SIG-M5 treated with dmso at 0.1 percent for 504 hours (cell line): ENCODE measurements around the gene FHIT.

ENCODE experiments used
- DNase-seq: peaks from one replicate; lab custom pipeline; 2025; ENCODE audit not compliant: unreplicated experiment; lab: John Stamatoyannopoulos, UW

Gene FHIT

GRCh38 chr3:60266444-60266843 lies 984.8 kb downstream of the FHIT start:
- no peak for DNase-seq

GRCh38 chr3:60263191-60263590 lies 988.1 kb downstream of the FHIT start:
- DNase-seq: no peak

- no peak for DNase-seq
These were observed 988.7 kb downstream of the FHIT start for GRCh38 chr3:60262546-60262945.

- DNase-seq: no peak
These were observed 990.7 kb downstream of the FHIT start for GRCh38 chr3:60260546-60260945.

GRCh38 chr3:60250810-60251209 lies 1000.4 kb downstream of the FHIT start:
- no peak for DNase-seq

GRCh38 chr3:60250206-60250605 lies 1001.0 kb downstream of the FHIT start:
- DNase-seq: no peak

- DNase-seq: no peak
These were observed 1004.9 kb downstream of the FHIT start for GRCh38 chr3:60246361-60246760.

GRCh38 chr3:60243456-60243855 lies 1007.8 kb downstream of the FHIT start:
- DNase-seq: no peak

- DNase-seq: no peak
These were observed 1010.8 kb downstream of the FHIT start for GRCh38 chr3:60240492-60240891.

- DNase-seq: no peak
These were observed 1012.7 kb downstream of the FHIT start for GRCh38 chr3:60238550-60238949.

- DNase-seq: no peak
These were observed 1021.8 kb downstream of the FHIT start for GRCh38 chr3:60229502-60229901.

- no peak for DNase-seq
These were observed 1022.4 kb downstream of the FHIT start for GRCh38 chr3:60228823-60229222.

GRCh38 chr3:60226912-60227311 lies 1024.3 kb downstream of the FHIT start:
- no peak for DNase-seq

GRCh38 chr3:60225848-60226247 lies 1025.4 kb downstream of the FHIT start:
- no peak for DNase-seq

- DNase-seq: no peak
These were observed 1030.5 kb downstream of the FHIT start for GRCh38 chr3:60220768-60221167.

- DNase-seq: no peak
These were observed 1031.8 kb downstream of the FHIT start for GRCh38 chr3:60219501-60219900.

GRCh38 chr3:60217156-60217911 lies 1033.9 kb downstream of the FHIT start:
- no peak for DNase-seq

GRCh38 chr3:60216462-60217075 lies 1034.7 kb downstream of the FHIT start:
- DNase-seq: no peak

GRCh38 chr3:60215946-60216345 lies 1035.3 kb downstream of the FHIT start:
- no peak for DNase-seq

- no peak for DNase-seq
These were observed 1043.3 kb downstream of the FHIT start for GRCh38 chr3:60207905-60208304.

- DNase-seq: no peak
These were observed 1045.0 kb downstream of the FHIT start for GRCh38 chr3:60206206-60206605.

GRCh38 chr3:60202052-60202726 lies 1049.1 kb downstream of the FHIT start:
- DNase-seq: peak; percentile 9
